H9 (cell line): ENCODE measurements around the gene PPOX. TPM values are rescaled to one million over a fixed set of nuclear protein-coding genes. Genes with fewer than 3 reads are reported as not detected.

Experiments
- DNase-seq: peaks from one replicate; pipeline ENCODE4 v3.0.0-alpha.2; 2017
- H2AFZ ChIP-seq: one replicate; pipeline ENCODE4 v1.6.1; 2013; ENCODE audit warnings: mild to moderate bottlenecking, low read length, control low read depth, moderate library complexity
- H2AK5ac ChIP-seq: 2 replicates; pipeline ENCODE4 v1.6.1; 2013; ENCODE audit warnings: low read length, control low read depth, mixed read lengths; ENCODE audit not compliant: insufficient read length
- H2BK120ac ChIP-seq: one replicate; pipeline ENCODE4 v1.6.1; 2013; ENCODE audit warnings: low read depth, mild to moderate bottlenecking, low read length, control low read depth, inconsistent platforms; ENCODE audit not compliant: poor library complexity, severe bottlenecking
- H2BK12ac ChIP-seq: 2 replicates; pipeline ENCODE4 v1.6.1; 2013; ENCODE audit warnings: low read length, control low read depth, mixed read lengths, low read depth; ENCODE audit not compliant: insufficient read length
- H2BK15ac ChIP-seq: 2 replicates; pipeline ENCODE4 v1.6.1; 2013; ENCODE audit warnings: low read depth, low read length, control low read depth
- H2BK20ac ChIP-seq: one replicate; pipeline ENCODE4 v1.6.1; 2013; ENCODE audit warnings: low read depth, mild to moderate bottlenecking, low read length, control low read depth, inconsistent platforms; ENCODE audit not compliant: poor library complexity, severe bottlenecking
- H2BK5ac ChIP-seq: 2 replicates; pipeline ENCODE4 v1.6.1; 2013; ENCODE audit warnings: low read length, control low read depth, mixed read lengths; ENCODE audit not compliant: insufficient read length
- H3K14ac ChIP-seq: 2 replicates; pipeline ENCODE4 v1.6.1; 2013; ENCODE audit warnings: low read length, control low read depth; ENCODE audit not compliant: insufficient read depth
- H3K18ac ChIP-seq: 2 replicates; pipeline ENCODE4 v1.6.1; 2013; ENCODE audit warnings: low read depth, mild to moderate bottlenecking, mixed read lengths, low read length, control low read depth; ENCODE audit not compliant: insufficient read length
- H3K23ac ChIP-seq: 2 replicates; pipeline ENCODE4 v1.6.1; 2013; ENCODE audit warnings: low read length, control low read depth, mixed read lengths, low read depth; ENCODE audit not compliant: insufficient read length
- H3K23me2 ChIP-seq: 2 replicates; pipeline ENCODE4 v1.6.1; 2013; ENCODE audit warnings: low read depth, mild to moderate bottlenecking, mixed read lengths, low read length, control low read depth; ENCODE audit not compliant: insufficient read length, poor library complexity, severe bottlenecking
- H3K27ac ChIP-seq: 2 replicates; pipeline ENCODE4 v1.5.1; 2013; ENCODE audit warnings: low read length, control low read depth, mixed read lengths, low read depth; ENCODE audit not compliant: insufficient read length
- H3K27me3 ChIP-seq: 2 replicates; pipeline ENCODE4 v1.6.1; 2013; ENCODE audit warnings: low read length, control low read depth, inconsistent platforms; ENCODE audit not compliant: insufficient read depth
- H3K4ac ChIP-seq: 2 replicates; pipeline ENCODE4 v1.6.1; 2013; ENCODE audit warnings: low read depth, mild to moderate bottlenecking, control low read depth, inconsistent platforms, low read length, moderate library complexity
- H3K4me1 ChIP-seq: 2 replicates; pipeline ENCODE4 v1.6.1; 2013; ENCODE audit warnings: low read length, control low read depth, inconsistent platforms; ENCODE audit not compliant: insufficient read depth
- H3K4me2 ChIP-seq: 2 replicates; pipeline ENCODE4 v1.6.1; 2013; ENCODE audit warnings: low read length, control low read depth, mixed read lengths; ENCODE audit not compliant: insufficient read length, insufficient read depth
- H3K56ac ChIP-seq: 2 replicates; pipeline ENCODE4 v1.6.1; 2013; ENCODE audit warnings: low read depth, mild to moderate bottlenecking, mixed read lengths, low read length, control low read depth; ENCODE audit not compliant: insufficient read length
- H3K79me1 ChIP-seq: 2 replicates; pipeline ENCODE4 v1.6.1; 2013; ENCODE audit warnings: low read depth, mild to moderate bottlenecking, moderate library complexity, low read length, control low read depth, inconsistent platforms; ENCODE audit not compliant: insufficient read depth, poor library complexity, severe bottlenecking
- H3K79me2 ChIP-seq: 2 replicates; pipeline ENCODE4 v1.6.1; 2013; ENCODE audit warnings: low read length, control low read depth, inconsistent platforms; ENCODE audit not compliant: insufficient read depth
- H3K9ac ChIP-seq: 2 replicates; pipeline ENCODE4 v1.6.1; 2013; ENCODE audit warnings: low read length, control low read depth, mixed read lengths; ENCODE audit not compliant: insufficient read length; ENCODE audit errors: extremely low read depth
- H3K9me3 ChIP-seq: one replicate; pipeline ENCODE4 v1.6.1; 2013; ENCODE audit warnings: low read depth, low read length, inconsistent platforms; ENCODE audit not compliant: control insufficient read depth
- H3T11ph ChIP-seq: one replicate; pipeline ENCODE4 v1.6.1; 2013; ENCODE audit warnings: mild to moderate bottlenecking, low read length, control low read depth, inconsistent platforms
- H4K20me1 ChIP-seq: one replicate; pipeline ENCODE4 v1.6.1; 2013; ENCODE audit not compliant: control insufficient read depth, insufficient read length, insufficient read depth
- H4K5ac ChIP-seq: 2 replicates; pipeline ENCODE4 v1.6.1; 2013; ENCODE audit warnings: low read depth, mild to moderate bottlenecking, mixed read lengths, low read length, control low read depth; ENCODE audit not compliant: insufficient read length
- H4K8ac ChIP-seq: replicated peaks from 2 replicates; pipeline ENCODE4 v1.6.1; 2013; ENCODE audit warnings: low read length, control low read depth, mixed read lengths, low read depth; ENCODE audit not compliant: insufficient read length
- H4K91ac ChIP-seq: 2 replicates; pipeline ENCODE4 v1.6.1; 2013; ENCODE audit warnings: low read depth, mild to moderate bottlenecking, moderate library complexity, mixed read lengths, low read length, control low read depth; ENCODE audit not compliant: insufficient read length
- H3K27ac Mint-ChIP-seq, 3 experiments: 2 replicates in 2 of 3; 3 replicates in 1 of 3; pipeline ENCODE4 v1.8.0; 2020 to 2021; ENCODE audit warnings: mixed read lengths in 3 of 3, mild to moderate bottlenecking in 1 of 3, moderate library complexity in 1 of 3
- H3K27me3 Mint-ChIP-seq: 2 replicates; pipeline ENCODE4 v1.8.0; 2021; ENCODE audit warnings: low read depth, mild to moderate bottlenecking, moderate library complexity, mixed read lengths
- H3K36me3 Mint-ChIP-seq, 3 experiments: 2 replicates in 2 of 3; 3 replicates in 1 of 3; pipeline ENCODE4 v1.8.0; 2020 to 2021; ENCODE audit warnings: low read depth in 3 of 3, mixed read lengths in 3 of 3; ENCODE audit not compliant: insufficient read depth in 1 of 3
- H3K4me1 Mint-ChIP-seq, 2 experiments: 2 replicates each; pipeline ENCODE4 v1.8.0; 2020; ENCODE audit warnings: mixed read lengths in 2 of 2
- H3K4me3 Mint-ChIP-seq, 2 experiments: 2 replicates in 1 of 2; 3 replicates in 1 of 2; pipeline ENCODE4 v1.8.0; 2020 to 2021; ENCODE audit warnings: mild to moderate bottlenecking in 2 of 2, mixed read lengths in 2 of 2, moderate library complexity in 1 of 2
- H3K9me3 Mint-ChIP-seq, 2 experiments: 2 replicates in 1 of 2; 3 replicates in 1 of 2; pipeline ENCODE4 v1.8.0; 2020; ENCODE audit warnings: mild to moderate bottlenecking in 2 of 2, mixed read lengths in 2 of 2, moderate library complexity in 1 of 2
- WGBS: extraction: QIAGEN DNeasy Blood & Tissue Kit; methylation state at CpG from one replicate; pipeline ENCODE4 v1.1.7; 2013; ENCODE audit warnings: missing lambda C conversion rate, low lambda C conversion rate, mixed read lengths; ENCODE audit not compliant: insufficient read length; ENCODE audit errors: extremely low coverage; 5-methylcytosine and 5-hydroxymethylcytosine counted together
- total RNA-seq: library from RNA; stranded (reverse); gene quantifications from 2 replicates; pipeline ENCODE4 v1.2.1, GENCODE V29; 2021
- TF ChIP-seq, protein P1 (sequence below): fragments of 200-600 bp; sonication (generic); conservative IDR thresholded peaks from 3 replicates; pipeline ENCODE4 v1.8.0; 2021; ENCODE audit warnings: antibody characterized with exemption, mild to moderate bottlenecking

Gene PPOX
- total RNA-seq, 1 experiment from 2014 or later = 39.8 TPM

- Histone ChIP-seq H3K9me3 (no peaks in the 10 kb centered on the region), H3K27ac (no peak overlapping the region), H4K8ac (no peak overlapping the region), H3K79me2 (peaks cover 3% of the 10 kb centered on the region; the same call in 1 of the 2 replicates), H3K4me2 (no peak overlapping the region), H3K18ac (no peak overlapping the region), H3K14ac (no peak overlapping the region), H3K56ac (no peak overlapping the region), H4K20me1 (no peaks in the 10 kb centered on the region), H2BK15ac (no peak overlapping the region), H3K79me1 (peaks cover 4% of the 10 kb centered on the region), H2AFZ (no peak overlapping the region), H2BK12ac (no peak overlapping the region), H3K4ac (no peak overlapping the region), H3K9ac (no peak overlapping the region), H4K91ac (no peak overlapping the region), H2AK5ac (no peak overlapping the region), H4K5ac (no peak overlapping the region), H2BK20ac (no peak overlapping the region), H3K27me3 (no peaks in the 10 kb centered on the region), H3T11ph (no peak overlapping the region), H3K23me2 (peaks cover 4% of the 10 kb centered on the region), H2BK120ac (no peak overlapping the region), H3K4me1 (no peaks in the 10 kb centered on the region), H3K23ac (no peak overlapping the region), H2BK5ac (no peak overlapping the region)
- Mint-ChIP-seq H3K27me3 (no peaks in the 10 kb centered on the region), H3K4me3 (no peak overlapping the region), H3K27ac (no peak overlapping the region; a peak in 1 of 7 replicates), H3K4me1 (no peaks in the 10 kb centered on the region), H3K36me3 (peaks cover 0 to 2% (median 0%) of the 10 kb centered on the region in 3 experiments; a peak in 1 of 7 replicates), H3K9me3 (no peaks in the 10 kb centered on the region)
- no CpG with 5 or more reads among the region's 1 CpG for WGBS
- TF ChIP-seq, protein P1, sequence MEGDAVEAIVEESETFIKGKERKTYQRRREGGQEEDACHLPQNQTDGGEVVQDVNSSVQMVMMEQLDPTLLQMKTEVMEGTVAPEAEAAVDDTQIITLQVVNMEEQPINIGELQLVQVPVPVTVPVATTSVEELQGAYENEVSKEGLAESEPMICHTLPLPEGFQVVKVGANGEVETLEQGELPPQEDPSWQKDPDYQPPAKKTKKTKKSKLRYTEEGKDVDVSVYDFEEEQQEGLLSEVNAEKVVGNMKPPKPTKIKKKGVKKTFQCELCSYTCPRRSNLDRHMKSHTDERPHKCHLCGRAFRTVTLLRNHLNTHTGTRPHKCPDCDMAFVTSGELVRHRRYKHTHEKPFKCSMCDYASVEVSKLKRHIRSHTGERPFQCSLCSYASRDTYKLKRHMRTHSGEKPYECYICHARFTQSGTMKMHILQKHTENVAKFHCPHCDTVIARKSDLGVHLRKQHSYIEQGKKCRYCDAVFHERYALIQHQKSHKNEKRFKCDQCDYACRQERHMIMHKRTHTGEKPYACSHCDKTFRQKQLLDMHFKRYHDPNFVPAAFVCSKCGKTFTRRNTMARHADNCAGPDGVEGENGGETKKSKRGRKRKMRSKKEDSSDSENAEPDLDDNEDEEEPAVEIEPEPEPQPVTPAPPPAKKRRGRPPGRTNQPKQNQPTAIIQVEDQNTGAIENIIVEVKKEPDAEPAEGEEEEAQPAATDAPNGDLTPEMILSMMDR = no peak
- DNase-seq = no peak
Observed at GRCh38 chr1:161138431-161138830, 27.8 kb upstream of the PPOX start.
